Spleen (tissue), 11 donors: ENCODE measurements around the gene NLGN1. TPM values are rescaled to one million over a fixed set of nuclear protein-coding genes. Genes with fewer than 3 reads are reported as not detected.

Experiments
- DNase-seq: peaks from one replicate; pipeline ENCODE4 v3.0.0-alpha.2; 2020
- H3K27ac ChIP-seq, 8 donors: fragments of 200-600 bp; sonication (generic) in 7 of 8; 1 replicate in 4 of 8; 2 replicates in 4 of 8; pipeline versions ENCODE4 v1.5.0 to v1.8.0; 2016 to 2021; ENCODE audit warnings: inconsistent platforms in 4 of 8, mild to moderate bottlenecking in 4 of 8, moderate library complexity in 1 of 8
- H3K27me3 ChIP-seq, 7 donors: fragments of 200-600 bp; sonication (generic) in 6 of 7; replicated peaks in 1 of 7; 1 replicate in 4 of 7; 2 replicates in 3 of 7; pipeline versions ENCODE4 v1.5.0 to v1.8.0; 2016 to 2021; ENCODE audit warnings: inconsistent platforms in 3 of 7, mild to moderate bottlenecking in 1 of 7
- H3K36me3 ChIP-seq, 6 donors: fragments of 200-600 bp; sonication (generic) in 5 of 6; 1 replicate in 4 of 6; 2 replicates in 2 of 6; pipeline versions ENCODE4 v1.5.0 to v1.8.0; 2016 to 2021; ENCODE audit warnings: inconsistent platforms in 2 of 6
- H3K4me1 ChIP-seq, 6 donors: fragments of 200-600 bp; sonication (generic) in 5 of 6; 1 replicate in 3 of 6; 2 replicates in 3 of 6; pipeline versions ENCODE4 v1.5.0 to v1.8.0; 2016 to 2021; ENCODE audit warnings: inconsistent platforms in 3 of 6
- H3K4me3 ChIP-seq, 8 donors: fragments of 200-600 bp; sonication (generic) in 7 of 8; 1 replicate in 4 of 8; 2 replicates in 4 of 8; pipeline versions ENCODE4 v1.5.0 to v1.8.0; 2016 to 2021; ENCODE audit warnings: inconsistent platforms in 4 of 8, mild to moderate bottlenecking in 4 of 8, moderate library complexity in 2 of 8
- H3K9me3 ChIP-seq, 8 donors: fragments of 200-600 bp; sonication (generic) in 7 of 8; 1 replicate in 4 of 8; 2 replicates in 4 of 8; pipeline versions ENCODE4 v1.5.0 to v1.8.0; 2016 to 2021; ENCODE audit warnings: inconsistent platforms in 4 of 8
- POLR2A ChIP-seq, 3 donors: fragments of 450-650 bp; IDR thresholded peaks; one replicate each; pipeline ENCODE4 v1.5.1; 2017; ENCODE audit warnings: antibody characterized with exemption in 3 of 3, mild to moderate bottlenecking in 1 of 3
- POLR2AphosphoS5 ChIP-seq, 3 donors: sonication (generic); formaldehyde crosslinking; IDR thresholded peaks; one replicate each; pipeline ENCODE4 v1.5.1; 2017; ENCODE audit warnings: antibody characterized with exemption in 3 of 3
- WGBS, 5 donors: extraction: QIAGEN DNeasy Blood & Tissue Kit in 3 of 5; methylation state at CpG; one replicate each; pipeline versions ENCODE4 v1.1.5 to v1.1.7; 2013 to 2018; 5-methylcytosine and 5-hydroxymethylcytosine counted together
- intact Hi-C: fragments of 100-400 bp; cut with DNase I; formaldehyde crosslinking; loops from one replicate; pipeline ENCODE4 v1.15.0; 2023; ENCODE audit warnings: low total_unique reads
- polyA plus RNA-seq, 3 donors: library from polyadenylated mRNA; stranded (reverse); fragments of 200-250 nt; gene quantifications; one replicate each; pipeline ENCODE4 v1.2.1, GENCODE V29; 2013
- total RNA-seq, 7 donors: library from RNA; depleted of rRNA in 3 of 7; stranded (reverse); fragments of >200 nt in 3 of 7; fragmentation: NEBNext Ultra II Directional in 4 of 7; extraction: Animal tissue kit (Norgen Biotek cat#: 25700) in 4 of 7; gene quantifications; one replicate each; pipeline versions ENCODE4 v1.1.0 to v1.2.1, GENCODE V29; 2016 to 2021
- TF ChIP-seq, protein P1 (sequence below), 11 experiments: fragments of 200-600 bp in 7 of 11; fragments of 450-650 bp in 4 of 11; sonication (generic) in 4 of 11; IDR thresholded peaks in 8 of 11; conservative IDR thresholded peaks in 3 of 11; 1 replicate in 7 of 11; 2 replicates in 4 of 11; pipeline versions ENCODE4 v1.4.0 to v1.8.0; 2016 to 2021; ENCODE audit warnings: antibody characterized with exemption in 11 of 11, inconsistent platforms in 4 of 11, mild to moderate bottlenecking in 1 of 11
- donor health status: healthy with polysubstance abuse.
- donor health status: DM: no; HTN: no; CAD: no; lungs with moderate emphysema.
- donor health status: DM: no; HTN: no; CAD: no.
- donor health status: Bipolar disorder and iron deficiency.
- donor health status: healthy.
- donor health status: DM: no; HTN: no; CAD: no.
- donor health status: DM: yes; HTN: yes; CAD: no.

Gene NLGN1
- total and polyA plus RNA-seq, 10 donors, result 0.03 to 0.13 (median 0.03) TPM; not detected in 7

DNA sequence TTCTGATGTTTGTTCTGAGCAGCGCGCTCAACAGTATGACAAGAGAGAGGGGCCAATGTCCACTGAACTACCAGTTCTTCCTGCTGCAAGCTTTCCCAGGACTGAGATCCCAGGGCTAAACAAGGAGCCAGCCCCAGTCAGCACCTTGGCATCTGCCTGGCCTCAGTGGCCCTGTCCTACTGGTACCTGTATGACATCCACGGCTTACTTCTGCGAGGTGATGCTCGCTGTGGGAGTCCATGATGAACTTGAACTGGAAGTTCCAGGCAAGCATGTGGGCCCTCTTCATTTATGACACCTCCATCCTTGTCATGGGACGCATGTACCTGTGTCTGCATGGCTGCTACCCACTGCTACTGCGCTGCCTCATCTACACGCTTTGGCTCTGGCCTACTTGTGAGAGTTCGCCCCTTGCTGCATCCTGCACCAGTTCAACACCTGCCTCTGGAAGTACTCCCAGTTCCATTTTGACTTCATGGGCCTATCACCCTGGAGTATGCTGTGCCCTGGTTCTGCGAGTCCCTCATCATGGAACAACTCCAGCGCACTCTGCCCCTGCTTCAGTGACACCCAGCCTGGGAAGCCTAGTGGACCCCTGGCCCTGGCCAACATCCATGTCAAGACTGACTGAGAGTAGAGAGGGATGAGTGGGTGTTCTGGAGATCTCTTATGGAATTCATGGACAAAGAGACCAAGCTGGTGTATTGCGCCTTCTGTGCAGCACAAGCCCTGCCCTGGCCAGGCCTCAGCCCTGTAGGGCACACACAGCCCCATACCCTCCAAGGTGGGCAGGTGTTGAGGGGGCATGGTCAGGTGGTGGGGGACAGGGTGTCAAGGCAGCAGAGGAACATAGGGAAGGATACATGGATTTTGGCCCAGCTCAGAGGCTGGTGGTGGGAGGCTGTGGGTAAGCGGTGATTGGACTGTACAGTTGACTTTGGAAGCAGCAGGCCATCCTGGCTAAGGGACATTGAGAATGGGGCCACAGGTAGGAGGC, 246.8 kb downstream of the NLGN1 start:
- peaks cover 0 to 6% (median 0%) of the 10 kb centered on the region in 8 donors for H3K9me3 ChIP-seq
- H3K27me3 ChIP-seq, result no peaks in the 10 kb centered on the region
- no peak overlapping the region for H3K27ac ChIP-seq
- no peak for DNase-seq
- H3K36me3 ChIP-seq, result no peaks in the 10 kb centered on the region
- intact Hi-C loops, result no loop called here
- H3K4me1 ChIP-seq, result no peaks in the 10 kb centered on the region
- H3K4me3 ChIP-seq, result no peak overlapping the region
- TF ChIP-seq POLR2A (IDR thresholded peaks at IDR 0.05) (no peak), POLR2AphosphoS5 (IDR thresholded peaks at IDR 0.05) (no peak)
- TF ChIP-seq, protein P1, sequence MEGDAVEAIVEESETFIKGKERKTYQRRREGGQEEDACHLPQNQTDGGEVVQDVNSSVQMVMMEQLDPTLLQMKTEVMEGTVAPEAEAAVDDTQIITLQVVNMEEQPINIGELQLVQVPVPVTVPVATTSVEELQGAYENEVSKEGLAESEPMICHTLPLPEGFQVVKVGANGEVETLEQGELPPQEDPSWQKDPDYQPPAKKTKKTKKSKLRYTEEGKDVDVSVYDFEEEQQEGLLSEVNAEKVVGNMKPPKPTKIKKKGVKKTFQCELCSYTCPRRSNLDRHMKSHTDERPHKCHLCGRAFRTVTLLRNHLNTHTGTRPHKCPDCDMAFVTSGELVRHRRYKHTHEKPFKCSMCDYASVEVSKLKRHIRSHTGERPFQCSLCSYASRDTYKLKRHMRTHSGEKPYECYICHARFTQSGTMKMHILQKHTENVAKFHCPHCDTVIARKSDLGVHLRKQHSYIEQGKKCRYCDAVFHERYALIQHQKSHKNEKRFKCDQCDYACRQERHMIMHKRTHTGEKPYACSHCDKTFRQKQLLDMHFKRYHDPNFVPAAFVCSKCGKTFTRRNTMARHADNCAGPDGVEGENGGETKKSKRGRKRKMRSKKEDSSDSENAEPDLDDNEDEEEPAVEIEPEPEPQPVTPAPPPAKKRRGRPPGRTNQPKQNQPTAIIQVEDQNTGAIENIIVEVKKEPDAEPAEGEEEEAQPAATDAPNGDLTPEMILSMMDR (IDR thresholded peaks at IDR 0.05 in 8 of 11, conservative IDR thresholded peaks at IDR 0.05 in 3 of 11), result no peak
- WGBS, 5 donors, result 90 to 97% (median 95%) methylated on average over 13 of the region's 13 CpGs

DNA sequence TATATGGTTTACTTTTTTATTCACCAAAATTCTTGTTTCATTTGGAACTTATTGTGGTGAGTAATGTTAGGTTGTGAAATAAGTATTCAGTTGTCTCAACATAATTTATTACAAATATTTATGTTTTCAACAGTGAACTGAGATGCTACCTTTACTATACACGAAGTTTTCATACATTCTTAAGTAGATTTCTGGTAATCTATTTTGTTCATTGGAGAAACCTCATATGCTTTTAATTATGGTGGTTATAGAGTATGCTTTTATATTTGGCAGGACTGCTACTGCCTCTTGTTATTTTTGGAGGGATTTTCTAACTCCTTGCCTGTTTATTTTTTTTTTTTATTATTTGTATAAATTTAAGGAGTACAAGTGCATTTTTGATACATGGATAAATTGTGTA, 253.1 kb downstream of the NLGN1 start:
- intact Hi-C loops, result no loop called here
- no peak for DNase-seq
- Histone ChIP-seq H3K27me3 (no peaks in the 10 kb centered on the region), H3K27ac (no peak overlapping the region), H3K9me3 (peaks cover 0 to 6% (median 0%) of the 10 kb centered on the region in 8 donors), H3K4me3 (no peak overlapping the region), H3K4me1 (no peaks in the 10 kb centered on the region), H3K36me3 (no peaks in the 10 kb centered on the region)
- WGBS, 5 donors, result 42 to 59% (median 56%) methylated on average over 1 of the region's 1 CpG
- no peak for TF ChIP-seq POLR2AphosphoS5 (IDR thresholded peaks at IDR 0.05)
- TF ChIP-seq POLR2A (IDR thresholded peaks at IDR 0.05), result no peak
- TF ChIP-seq, protein P1 (IDR thresholded peaks at IDR 0.05 in 8 of 11, conservative IDR thresholded peaks at IDR 0.05 in 3 of 11), result no peak

DNA sequence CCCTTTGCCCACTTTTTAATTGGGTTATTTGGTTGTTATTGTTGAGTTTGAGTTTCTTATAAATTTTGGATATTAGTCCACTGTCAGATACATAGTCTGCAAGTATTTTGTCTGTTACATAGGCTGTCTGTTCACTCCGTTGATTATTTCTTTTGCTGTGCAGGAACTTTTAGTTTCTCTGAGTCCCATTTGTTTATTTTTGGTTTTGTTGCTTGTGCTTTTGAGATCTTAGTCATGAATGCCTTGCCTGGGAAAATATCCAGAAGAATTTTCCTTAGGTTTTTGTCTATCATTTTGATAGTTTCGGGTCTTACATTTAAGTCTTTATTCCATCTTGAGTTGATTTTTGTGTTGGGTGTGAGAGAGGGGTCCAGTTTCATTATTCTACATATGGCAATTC, 254.5 kb downstream of the NLGN1 start:
- TF ChIP-seq POLR2AphosphoS5 (IDR thresholded peaks at IDR 0.05) (no peak), POLR2A (IDR thresholded peaks at IDR 0.05) (no peak)
- TF ChIP-seq, protein P1 (IDR thresholded peaks at IDR 0.05 in 8 of 11, conservative IDR thresholded peaks at IDR 0.05 in 3 of 11), result no peak
- H3K27me3 ChIP-seq, result no peaks in the 10 kb centered on the region
- H3K27ac ChIP-seq, result no peak overlapping the region
- WGBS, 5 donors, result 76 to 92% (median 86%) methylated on average over 2 of the region's 2 CpGs
- DNase-seq, result no peak
- no peak overlapping the region for H3K4me3 ChIP-seq
- intact Hi-C loops, result no loop called here
- no peaks in the 10 kb centered on the region for H3K36me3 ChIP-seq
- no peaks in the 10 kb centered on the region for H3K4me1 ChIP-seq
- H3K9me3 ChIP-seq, result peaks cover 0 to 11% (median 0%) of the 10 kb centered on the region in 8 donors

DNA sequence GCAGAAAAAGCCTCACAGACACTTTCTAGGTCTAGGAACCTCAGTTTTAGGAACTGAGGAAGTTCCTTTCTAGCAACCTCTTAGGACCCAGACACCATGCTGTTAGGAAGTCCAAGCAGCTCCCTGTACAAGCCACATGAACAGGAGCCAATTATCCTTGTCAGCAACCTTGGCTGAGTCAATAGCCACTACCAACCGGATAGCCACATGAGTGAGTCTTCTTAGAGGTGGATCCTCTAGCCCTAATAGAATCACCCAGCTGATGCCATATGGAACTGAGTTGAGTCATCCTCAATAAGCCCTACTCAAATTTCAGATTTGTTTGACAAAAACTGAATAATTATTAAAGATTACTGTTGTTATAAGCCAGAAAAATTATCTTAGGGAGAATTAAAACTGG, 256.2 kb downstream of the NLGN1 start:
- no peak overlapping the region for H3K27ac ChIP-seq
- H3K4me1 ChIP-seq, result no peaks in the 10 kb centered on the region
- no peak for DNase-seq
- H3K27me3 ChIP-seq, result no peaks in the 10 kb centered on the region
- intact Hi-C loops, result no loop called here
- no peak overlapping the region for H3K4me3 ChIP-seq
- H3K9me3 ChIP-seq, result peaks cover 0 to 11% (median 0%) of the 10 kb centered on the region in 8 donors
- 83 to 97% (median 89%) methylated on average over 1 of the region's 1 CpG for WGBS, 5 donors
- H3K36me3 ChIP-seq, result no peaks in the 10 kb centered on the region
- TF ChIP-seq, protein P1 (IDR thresholded peaks at IDR 0.05 in 8 of 11, conservative IDR thresholded peaks at IDR 0.05 in 3 of 11), result no peak
- TF ChIP-seq POLR2A (IDR thresholded peaks at IDR 0.05) (no peak), POLR2AphosphoS5 (IDR thresholded peaks at IDR 0.05) (no peak)
